OCI-LY7 (cell line): ENCODE measurements around the gene FKBP9. TPM values are rescaled to one million over a fixed set of nuclear protein-coding genes. Genes with fewer than 3 reads are reported as not detected.

Experiments
- BruUV-seq: library from RNA; stranded (reverse); fragments of 400-500 nt; replicated peaks from 2 replicates; lab custom pipeline; 2021; lab: Mats Ljungman, UMichigan
- CTCF ChIA-PET: fragments of 300-600 bp; sonication (Branson Sonifier 250); formaldehyde crosslinking; loops from one replicate; lab custom pipeline; 2022; ENCODE audit warnings: antibody characterized with exemption; ENCODE audit not compliant: unreplicated experiment; lab: Charles Lee
- POLR2A ChIA-PET: fragments of 300-600 bp; sonication (Branson Sonifier 250); formaldehyde crosslinking; loops from one replicate; lab custom pipeline; 2022; ENCODE audit warnings: antibody characterized with exemption; lab: Charles Lee
- DNase-seq: peaks from one replicate; pipeline ENCODE4 v3.0.0-alpha.2; 2015; ENCODE audit warnings: low spot score
- H2AFZ ChIP-seq: fragments of 200-600 bp; sonication (generic), shearing (Covaris generic); 2 replicates; pipeline ENCODE4 v1.6.1; 2014; ENCODE audit warnings: mild to moderate bottlenecking, antibody characterized with exemption, low read length, moderate library complexity
- H3K27ac ChIP-seq: fragments of 200-600 bp; sonication (generic); 2 replicates; pipeline ENCODE4 v1.5.1; 2014; ENCODE audit warnings: mixed run types, low read depth, mild to moderate bottlenecking, moderate library complexity, low read length, inconsistent platforms; ENCODE audit not compliant: poor library complexity, severe bottlenecking
- H3K36me3 ChIP-seq: fragments of 200-600 bp; sonication (generic); 2 replicates; pipeline ENCODE4 v1.6.1; 2014; ENCODE audit warnings: mild to moderate bottlenecking, antibody characterized with exemption, low read length, moderate library complexity, mixed read lengths; ENCODE audit not compliant: insufficient read depth
- H3K4me1 ChIP-seq: fragments of 200-600 bp; sonication (generic); 2 replicates; pipeline ENCODE4 v1.5.1; 2014; ENCODE audit warnings: mild to moderate bottlenecking, low read length; ENCODE audit not compliant: insufficient read depth, poor library complexity, severe bottlenecking
- H3K4me2 ChIP-seq: fragments of 200-600 bp; sonication (generic); 2 replicates; pipeline ENCODE4 v1.6.1; 2014; ENCODE audit warnings: mild to moderate bottlenecking, low read length
- H3K4me3 ChIP-seq: fragments of 200-600 bp; sonication (generic); 2 replicates; pipeline ENCODE4 v1.5.1; 2014; ENCODE audit warnings: mild to moderate bottlenecking, low read depth, low read length; ENCODE audit not compliant: poor library complexity, severe bottlenecking
- H3K79me2 ChIP-seq: fragments of 200-600 bp; sonication (generic); 2 replicates; pipeline ENCODE4 v1.6.1; 2016; ENCODE audit warnings: low read depth, mild to moderate bottlenecking, low read length, moderate library complexity, mixed read lengths; ENCODE audit not compliant: insufficient read depth
- H3K9me2 ChIP-seq: fragments of 200-600 bp; sonication (generic); 2 replicates; pipeline ENCODE4 v1.6.1; 2016; ENCODE audit warnings: mild to moderate bottlenecking, low read length, mixed read lengths; ENCODE audit not compliant: insufficient read depth
- H3K9me3 ChIP-seq: fragments of 200-600 bp; sonication (generic); 2 replicates; pipeline ENCODE4 v1.6.1; 2014; ENCODE audit warnings: mild to moderate bottlenecking, mixed run types, low read length, mixed read lengths
- H4K20me1 ChIP-seq: fragments of 200-600 bp; sonication (generic); 2 replicates; pipeline ENCODE4 v1.6.1; 2014; ENCODE audit warnings: mild to moderate bottlenecking, antibody characterized with exemption, low read length, moderate library complexity, mixed read lengths; ENCODE audit not compliant: insufficient read depth
- CTCF ChIP-seq: fragments of 200-600 bp; sonication (generic); conservative IDR thresholded peaks from 2 replicates; pipeline ENCODE4 v1.5.1; 2014; ENCODE audit warnings: mild to moderate bottlenecking, antibody characterized with exemption, low read length, moderate library complexity, mixed read lengths
- EZH2phosphoT487 ChIP-seq: fragments of 200-600 bp; sonication (generic); IDR thresholded peaks from 2 replicates; pipeline ENCODE4 v1.6.1; 2018; ENCODE audit warnings: low read depth, borderline replicate concordance, mild to moderate bottlenecking, mixed run types, antibody characterized with exemption, low read length, moderate library complexity, mixed read lengths
- intact Hi-C: fragments of 100-400 bp; cut with micrococcal nuclease; formaldehyde crosslinking; loops from one replicate; pipeline ENCODE4 v1.10.0; 2022; ENCODE audit not compliant: unreplicated experiment
- total RNA-seq, 2 experiments: library from RNA; depleted of rRNA in 1 of 2; stranded (reverse); fragments of >200 nt in 1 of 2; shearing (Covaris generic) in 1 of 2; gene quantifications; 2 replicates each; pipeline ENCODE4 v1.2.3, GENCODE V29; 2014 to 2022

Gene FKBP9
- total RNA-seq, 2 experiments from 2014 or later, result 0.73 TPM; not detected in 1

DNA sequence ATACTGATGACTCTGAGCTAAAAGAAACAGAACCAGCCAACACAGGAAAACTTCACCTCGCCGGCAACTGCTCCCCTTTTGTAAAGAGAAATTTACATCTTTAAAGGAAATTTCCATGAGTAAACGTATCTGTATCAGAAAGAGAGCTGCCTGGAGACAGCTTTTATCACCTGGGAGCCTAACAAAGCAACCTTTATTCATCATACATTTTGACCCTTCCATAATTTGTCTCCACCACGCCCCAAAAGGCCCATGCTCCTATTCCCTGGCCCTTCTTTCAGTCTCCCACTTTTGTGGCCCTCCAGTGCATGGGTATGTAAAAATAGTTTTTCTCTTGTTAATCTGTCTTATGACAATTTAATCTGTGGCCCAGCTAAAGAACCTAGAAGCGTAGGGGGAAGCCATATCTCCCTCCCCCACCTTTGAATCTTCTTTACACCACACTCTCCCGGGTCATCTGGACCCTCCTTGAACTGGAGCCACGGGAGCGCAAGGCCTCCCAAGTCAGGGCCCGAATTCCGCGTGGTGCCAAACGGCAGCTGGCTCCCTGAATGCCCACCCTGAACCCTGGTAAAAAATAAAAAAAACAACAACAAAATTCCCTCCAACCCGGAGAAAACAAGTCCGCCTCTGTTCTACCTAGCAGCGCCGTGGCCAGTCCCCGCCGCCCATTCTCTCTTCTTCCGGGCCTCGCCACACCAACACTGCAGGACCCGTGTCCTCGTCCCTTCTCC lies 15.4 kb upstream of the FKBP9 start:
- POLR2A ChIA-PET, result interaction anchor here (0.6 kb wide), 1 partner anchor 23 kb away, joined by 3 read pairs; no protein-coding TSS in a partner anchor
- Histone ChIP-seq H3K9me3 (peaks cover 8% of the 10 kb centered on the region), H2AFZ (no peak overlapping the region), H3K4me3 (no peak overlapping the region), H3K9me2 (no peaks in the 10 kb centered on the region), H3K4me2 (no peak overlapping the region), H3K36me3 (no peaks in the 10 kb centered on the region), H3K27ac (no peak overlapping the region), H3K4me1 (no peaks in the 10 kb centered on the region), H4K20me1 (no peaks in the 10 kb centered on the region), H3K79me2 (no peaks in the 10 kb centered on the region)
- intact Hi-C loops, result loop anchor here (10.0 kb wide), 1 partner anchor 163 kb away; the partner anchor contains the start of gene RP9
- DNase-seq, result no peak
- no TSS peak for BruUV-seq
- CTCF ChIA-PET, result interaction anchor here (0.9 kb wide), 1 partner anchor 96 kb away, joined by 5 read pairs; no protein-coding TSS in a partner anchor
- TF ChIP-seq CTCF, result no peak
- no peak for TF ChIP-seq EZH2phosphoT487

DNA sequence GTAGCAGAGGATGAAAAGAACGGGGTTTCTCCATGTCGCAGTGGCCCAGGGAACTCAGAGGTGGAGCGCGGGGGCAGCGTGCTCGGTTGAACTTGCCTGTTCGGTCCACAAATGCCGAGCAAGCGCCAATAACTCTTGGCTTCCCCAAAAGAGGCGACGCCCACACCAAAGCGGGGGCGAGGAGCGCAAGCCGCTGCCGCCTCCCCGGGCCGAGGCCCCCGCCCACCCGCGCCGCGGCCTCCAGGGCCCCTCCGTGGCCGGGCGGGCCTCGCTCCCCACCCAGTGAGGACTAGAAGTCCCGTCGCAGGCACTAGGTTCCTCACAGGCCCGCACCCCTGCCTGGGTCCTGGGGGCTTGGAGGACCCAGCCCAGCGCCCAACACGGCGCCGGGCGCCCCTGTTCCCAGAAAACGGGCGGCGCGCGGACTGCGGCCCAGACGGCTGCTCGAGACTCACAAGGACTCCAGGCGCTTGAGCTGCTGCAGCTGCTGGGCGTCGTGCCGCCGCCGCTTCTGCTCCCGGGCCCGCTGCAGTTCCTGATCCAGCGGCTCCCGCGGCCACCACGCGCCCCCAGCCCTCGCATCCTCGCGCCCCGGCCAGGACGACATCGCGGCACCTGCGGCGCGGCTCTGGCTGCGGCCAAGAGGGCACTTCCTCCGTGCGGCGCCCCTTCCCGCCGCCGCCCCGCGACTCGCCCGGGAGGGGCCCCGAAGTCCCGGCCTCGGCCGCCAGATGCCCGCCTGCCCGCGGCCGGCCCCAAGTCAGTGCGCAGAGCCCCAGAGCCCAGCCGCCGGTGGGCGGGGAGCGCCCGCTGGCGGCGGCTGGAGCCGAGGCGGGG lies 14.6 kb upstream of the FKBP9 start:
- H3K4me2 ChIP-seq, result peak overlapping the region; percentile 22; the same call in 1 of the 2 replicates
- H3K27ac ChIP-seq, result no peak overlapping the region
- POLR2A ChIA-PET, result interaction anchor here (0.5 to 1.0 kb wide), 3 partner anchors 17 to 175 kb away, joined by 3 to 4 read pairs (median 3); no protein-coding TSS in a partner anchor

More for the DNA sequence above, 14.6 kb upstream of the FKBP9 start:
- CTCF ChIA-PET, result no interaction called here
- no peak for TF ChIP-seq EZH2phosphoT487
- TF ChIP-seq CTCF, result no peak; the same call in 1 of the 2 replicates
- no peaks in the 10 kb centered on the region for H3K79me2 ChIP-seq
- peak; percentile 41 for DNase-seq
- no peaks in the 10 kb centered on the region for H3K36me3 ChIP-seq
- no peaks in the 10 kb centered on the region for H3K4me1 ChIP-seq
- H3K9me2 ChIP-seq, result no peaks in the 10 kb centered on the region
- H4K20me1 ChIP-seq, result no peaks in the 10 kb centered on the region
- peak overlapping the region; percentile 29 for H3K4me3 ChIP-seq
- no peak overlapping the region for H2AFZ ChIP-seq
- BruUV-seq, result no TSS peak
- intact Hi-C loops, result loop anchor here (1.0 to 10.0 kb wide), 2 partner anchors 96 to 162 kb away; partner anchors contain the start of gene RP9
- peaks cover 13% of the 10 kb centered on the region for H3K9me3 ChIP-seq
